Colonic mucosa (tissue), 4 donors: ENCODE results near the gene LRP4. TPM values are rescaled to one million over a fixed set of nuclear protein-coding genes. Genes with fewer than 3 reads are reported as not detected.

Experiments used
- DNase-seq: peaks from one replicate; pipeline ENCODE4 v3.0.0-alpha.2; 2020
- H3K27ac ChIP-seq: fragments of 200-600 bp; one replicate; pipeline ENCODE4 v1.8.0; 2021
- H3K27me3 ChIP-seq: fragments of 200-600 bp; one replicate; pipeline ENCODE4 v1.8.0; 2021
- H3K36me3 ChIP-seq: fragments of 200-600 bp; one replicate; pipeline ENCODE4 v1.8.0; 2021
- H3K4me1 ChIP-seq: fragments of 200-600 bp; one replicate; pipeline ENCODE4 v1.8.0; 2021; ENCODE audit warnings: mild to moderate bottlenecking
- H3K4me3 ChIP-seq: fragments of 200-600 bp; one replicate; pipeline ENCODE4 v1.8.0; 2021
- H3K9ac ChIP-seq, 2 donors: one replicate each; pipeline ENCODE4 v1.7.0; 2013; ENCODE audit warnings: control low read depth in 2 of 2, low read depth in 2 of 2, low read length in 2 of 2
- H3K9me3 ChIP-seq: fragments of 200-600 bp; one replicate; pipeline ENCODE4 v1.8.0; 2021
- CTCF ChIP-seq: fragments of 200-600 bp; IDR thresholded peaks from one replicate; pipeline ENCODE4 v1.8.0; 2022; ENCODE audit warnings: antibody characterized with exemption, mild to moderate bottlenecking
- intact Hi-C: fragments of 100-400 bp; cut with DNase I; formaldehyde crosslinking; loops from one replicate; pipeline ENCODE4 v1.14.1; 2022
- total RNA-seq, 2 donors: library from RNA; stranded (reverse); fragmentation: NEBNext Ultra II Directional in 1 of 2; extraction: Animal tissue kit (Norgen Biotek cat#: 25700) in 1 of 2; gene quantifications; one replicate each; pipeline ENCODE4 v1.2.1, GENCODE V29; 2021
- donor health status: healthy.
- donor health status: DM: no; HTN: no; CAD: no.
- donor health status: DM: no; HTN: no; CAD: no.

Gene LRP4
- total RNA-seq, 2 donors from 2014 or later: 23.6 to 62.6 TPM

DNA sequence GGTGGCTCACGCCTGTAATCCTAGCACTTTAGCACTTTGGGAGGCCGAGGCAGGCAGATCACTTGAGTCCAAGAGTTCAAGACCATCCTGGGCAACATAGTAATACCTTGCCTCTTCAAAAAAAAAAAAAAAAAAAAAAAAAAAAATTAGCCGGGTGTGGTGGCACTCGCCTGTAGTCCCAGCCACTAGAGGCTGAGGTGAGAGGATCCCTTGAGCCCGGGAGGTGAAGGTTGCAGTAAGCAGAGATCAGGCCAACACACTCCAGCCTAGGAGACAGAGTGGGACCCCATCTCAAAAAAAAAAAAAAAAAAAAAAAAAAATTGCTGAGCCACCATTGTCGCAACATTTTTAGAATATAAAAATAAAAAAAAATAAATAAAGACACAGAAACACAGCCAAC, 79.8 kb downstream of the LRP4 start:
- Histone ChIP-seq H3K36me3 (no peaks in the 10 kb centered on the region), H3K9ac (no peak overlapping the region), H3K4me3 (no peak overlapping the region), H3K9me3 (no peaks in the 10 kb centered on the region), H3K4me1 (no peaks in the 10 kb centered on the region), H3K27me3 (no peaks in the 10 kb centered on the region), H3K27ac (no peak overlapping the region)
- intact Hi-C loops: no loop called here
- no peak for DNase-seq
- no peak for TF ChIP-seq CTCF

DNA sequence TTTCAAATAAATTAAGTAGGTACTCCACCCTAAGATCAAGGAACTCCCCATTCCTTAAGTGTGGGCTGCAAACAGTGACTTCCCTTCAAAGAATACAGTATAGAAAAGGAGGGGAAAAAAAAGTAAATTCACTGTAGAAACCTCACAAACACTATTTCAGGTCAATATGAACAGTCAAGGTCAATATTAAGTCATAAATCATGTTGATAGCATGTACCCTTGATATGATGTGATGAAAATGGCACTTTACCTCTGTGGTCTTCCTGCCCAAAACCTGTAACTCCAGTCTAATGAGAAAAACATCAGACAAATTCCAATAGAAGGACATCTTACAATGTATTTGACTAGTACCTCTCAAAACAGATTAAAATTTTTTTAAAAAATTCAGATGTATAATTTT, 80.5 kb downstream of the LRP4 start:
- DNase-seq: no peak

DNA sequence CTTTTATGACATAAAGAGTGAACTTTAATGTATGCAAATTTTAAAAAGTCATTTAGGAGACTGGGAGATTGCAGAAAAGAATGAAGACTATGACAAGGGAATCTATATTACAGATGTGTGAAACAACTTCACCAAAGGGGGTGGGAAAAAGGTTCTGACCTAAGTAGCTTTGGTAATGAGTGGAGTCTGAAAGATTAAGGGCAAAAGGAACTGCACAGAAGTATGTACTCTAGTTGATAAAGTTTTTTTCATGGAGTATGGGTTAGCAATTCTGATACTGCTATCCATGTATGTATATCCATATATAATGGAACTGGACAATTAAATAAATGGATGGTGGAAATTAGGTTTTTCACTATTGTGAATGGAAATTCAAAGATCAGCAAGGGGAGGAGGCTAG, 81.5 kb downstream of the LRP4 start:
- Histone ChIP-seq H3K27ac (no peak overlapping the region), H3K4me3 (no peak overlapping the region), H3K27me3 (no peaks in the 10 kb centered on the region), H3K36me3 (no peaks in the 10 kb centered on the region), H3K9ac (no peak overlapping the region), H3K9me3 (no peaks in the 10 kb centered on the region), H3K4me1 (no peaks in the 10 kb centered on the region)
- DNase-seq: no peak
- no peak for TF ChIP-seq CTCF
- intact Hi-C loops: no loop called here

More for the DNA sequence above, 80.5 kb downstream of the LRP4 start:
- H3K27ac ChIP-seq: no peak overlapping the region
- no peaks in the 10 kb centered on the region for H3K4me1 ChIP-seq
- no peaks in the 10 kb centered on the region for H3K9me3 ChIP-seq
- no peak overlapping the region for H3K9ac ChIP-seq
- no peak for TF ChIP-seq CTCF
- intact Hi-C loops: no loop called here
- no peak overlapping the region for H3K4me3 ChIP-seq
- no peaks in the 10 kb centered on the region for H3K36me3 ChIP-seq
- no peaks in the 10 kb centered on the region for H3K27me3 ChIP-seq

- Histone ChIP-seq H3K9ac (no peak overlapping the region), H3K4me1 (no peaks in the 10 kb centered on the region), H3K27me3 (no peaks in the 10 kb centered on the region), H3K27ac (no peak overlapping the region), H3K4me3 (no peak overlapping the region), H3K36me3 (no peaks in the 10 kb centered on the region), H3K9me3 (no peaks in the 10 kb centered on the region)
- intact Hi-C loops: no loop called here
- no peak for DNase-seq
- no peak for TF ChIP-seq CTCF
Measured at GRCh38 chr11:46836431-46836830, 81.9 kb downstream of the LRP4 start.

DNA sequence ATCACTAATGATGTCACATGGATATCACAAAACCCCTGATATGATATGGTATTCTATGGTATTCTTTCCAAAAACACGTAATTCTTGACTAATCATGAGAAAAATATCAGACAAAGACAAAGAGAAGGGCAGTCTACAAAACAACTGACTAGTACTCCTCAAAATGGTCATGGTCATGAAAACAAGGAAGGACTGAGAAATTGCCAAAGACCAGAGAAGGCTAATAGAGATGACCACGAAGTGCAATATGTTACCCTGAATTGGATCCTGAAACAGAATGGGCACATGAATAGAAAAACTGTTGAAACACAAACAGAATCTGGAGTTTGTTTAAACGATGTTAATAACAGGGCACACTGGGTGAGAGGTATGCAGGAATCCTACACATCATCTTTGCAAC, 82.5 kb downstream of the LRP4 start:
- no peaks in the 10 kb centered on the region for H3K9me3 ChIP-seq
- H3K9ac ChIP-seq: no peak overlapping the region
- no peaks in the 10 kb centered on the region for H3K27me3 ChIP-seq
- H3K4me1 ChIP-seq: no peaks in the 10 kb centered on the region
- TF ChIP-seq CTCF: no peak
- H3K4me3 ChIP-seq: no peak overlapping the region
- no peaks in the 10 kb centered on the region for H3K36me3 ChIP-seq
- DNase-seq: no peak
- intact Hi-C loops: no loop called here
- no peak overlapping the region for H3K27ac ChIP-seq

- Histone ChIP-seq H3K27ac (no peak overlapping the region), H3K4me1 (no peaks in the 10 kb centered on the region), H3K9ac (no peak overlapping the region), H3K4me3 (no peak overlapping the region), H3K9me3 (no peaks in the 10 kb centered on the region), H3K27me3 (no peaks in the 10 kb centered on the region), H3K36me3 (no peaks in the 10 kb centered on the region)
- intact Hi-C loops: no loop called here
- no peak for TF ChIP-seq CTCF
- no peak for DNase-seq
Measured at GRCh38 chr11:46834821-46835220, 83.5 kb downstream of the LRP4 start.
